Glomerular visceral epithelial cell (primary cell): ENCODE measurements around the gene NBPF15.
"Not testable (repeated sequence)": the region's sequence is repeated elsewhere in the genome, so short reads cannot be mapped to it uniquely, and the experiment has no call there.

Source experiments
- DNase-seq: peaks from one replicate; pipeline ENCODE4 v3.0.0-alpha.2; 2016; ENCODE audit errors: extremely low spot score

Gene NBPF15

GRCh38 chr1:144461136-144461759, at the start of gene NBPF15:
NBPF15 (minus strand) TSS chr1:144461669; CDS start chr1:144440003, 21,666 bp downstream.
- DNase-seq, result peak; percentile 59

- DNase-seq, result not testable (repeated sequence)
These were observed 35.0 kb upstream of the NBPF15 start for GRCh38 chr1:144496429-144496828.

- not testable (repeated sequence) for DNase-seq
These were observed 32.7 kb upstream of the NBPF15 start for GRCh38 chr1:144494130-144494529.

- DNase-seq, result not testable (repeated sequence)
These were observed 28.9 kb upstream of the NBPF15 start for GRCh38 chr1:144490394-144490793.

- DNase-seq, result not testable (repeated sequence)
These were observed 25.5 kb upstream of the NBPF15 start for GRCh38 chr1:144487002-144487401.

GRCh38 chr1:144485048-144485993, 23.9 kb upstream of the NBPF15 start:
- DNase-seq, result not testable (repeated sequence)

GRCh38 chr1:144473897-144474296, 12.4 kb upstream of the NBPF15 start:
- not testable (repeated sequence) for DNase-seq

GRCh38 chr1:144471434-144471833, 10.0 kb upstream of the NBPF15 start:
- not testable (repeated sequence) for DNase-seq

- DNase-seq, result not testable (repeated sequence)
These were observed 309 bp upstream of the NBPF15 start for GRCh38 chr1:144461778-144462177.

GRCh38 chr1:144460686-144461085, 783 bp downstream of the NBPF15 start:
- DNase-seq, result not testable (repeated sequence)

- not testable (repeated sequence) for DNase-seq
These were observed 19.1 kb downstream of the NBPF15 start for GRCh38 chr1:144442402-144442801.

- DNase-seq, result not testable (repeated sequence)
These were observed 21.7 kb downstream of the NBPF15 start for GRCh38 chr1:144439737-144440136.

GRCh38 chr1:144418891-144419694, 42.4 kb downstream of the NBPF15 start:
- peak; percentile 75 for DNase-seq

GRCh38 chr1:144413404-144414118, 47.9 kb downstream of the NBPF15 start:
- DNase-seq, result not testable (repeated sequence)

- peak; percentile 99 for DNase-seq
These were observed 48.7 kb downstream of the NBPF15 start for GRCh38 chr1:144412491-144413403.

- DNase-seq, result peak; percentile 83
These were observed 49.4 kb downstream of the NBPF15 start for GRCh38 chr1:144412068-144412471.

GRCh38 chr1:144402807-144403206, 58.7 kb downstream of the NBPF15 start:
- DNase-seq, result not testable (repeated sequence)

- DNase-seq, result not testable (repeated sequence)
These were observed 89.8 kb downstream of the NBPF15 start for GRCh38 chr1:144371651-144372050.
